Right renal pelvis (tissue), 4 donors: ENCODE data around the gene HOXC11. TPM values are rescaled to one million over a fixed set of nuclear protein-coding genes. Genes with fewer than 3 reads are reported as not detected.

Experiments
- DNase-seq, 4 donors: peaks; one replicate each; pipeline ENCODE4 v3.0.0-alpha.2; 2013; ENCODE audit warnings: low read depth in 4 of 4, low spot score in 3 of 4, missing footprints in 1 of 4
- polyA plus RNA-seq, 4 donors: library from polyadenylated mRNA; unstranded; fragments of 120-200 nt; gene quantifications; one replicate each; pipeline ENCODE4 v1.2.1, GENCODE V29; 2013; ENCODE audit not compliant: insufficient read length in 4 of 4

Gene HOXC11
- 1 to 10 TPM; 1.4 to 4.3 (median 2.1) TPM for polyA plus RNA-seq

DNA sequence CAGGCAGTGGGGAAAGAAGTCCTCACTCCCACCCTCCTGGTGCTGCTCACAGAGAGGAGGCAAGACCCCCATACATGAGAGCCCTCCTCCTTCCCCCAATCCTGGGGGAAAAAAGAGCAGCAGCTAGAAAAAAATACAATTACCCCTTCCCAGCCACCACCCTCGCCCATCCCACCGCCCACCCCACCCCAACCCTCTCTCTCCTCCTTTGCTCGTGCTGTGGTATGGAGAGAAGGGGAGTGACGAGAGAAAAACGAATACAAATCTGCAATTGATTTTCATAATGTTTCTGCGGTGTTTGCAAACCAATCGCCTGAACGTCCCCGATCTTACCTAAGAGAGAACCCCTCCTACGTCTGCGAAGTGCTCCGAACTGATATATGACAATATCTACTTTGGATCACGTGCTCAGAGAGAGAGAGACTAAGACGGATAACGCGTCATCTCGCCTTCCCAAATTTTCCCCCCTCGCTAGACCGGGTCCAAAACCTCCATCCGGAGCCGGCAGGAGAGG is at the start of gene HOXC11:
HOXC11 (plus strand) TSS at position 405 of the 514 bp plus-strand sequence. CDS start 116 bp downstream, outside the sequence.
- DNase-seq = no peak

GRCh38 chr12:53924521-53925405 is 48.2 kb upstream of the HOXC11 start:
- no peak for DNase-seq

DNA sequence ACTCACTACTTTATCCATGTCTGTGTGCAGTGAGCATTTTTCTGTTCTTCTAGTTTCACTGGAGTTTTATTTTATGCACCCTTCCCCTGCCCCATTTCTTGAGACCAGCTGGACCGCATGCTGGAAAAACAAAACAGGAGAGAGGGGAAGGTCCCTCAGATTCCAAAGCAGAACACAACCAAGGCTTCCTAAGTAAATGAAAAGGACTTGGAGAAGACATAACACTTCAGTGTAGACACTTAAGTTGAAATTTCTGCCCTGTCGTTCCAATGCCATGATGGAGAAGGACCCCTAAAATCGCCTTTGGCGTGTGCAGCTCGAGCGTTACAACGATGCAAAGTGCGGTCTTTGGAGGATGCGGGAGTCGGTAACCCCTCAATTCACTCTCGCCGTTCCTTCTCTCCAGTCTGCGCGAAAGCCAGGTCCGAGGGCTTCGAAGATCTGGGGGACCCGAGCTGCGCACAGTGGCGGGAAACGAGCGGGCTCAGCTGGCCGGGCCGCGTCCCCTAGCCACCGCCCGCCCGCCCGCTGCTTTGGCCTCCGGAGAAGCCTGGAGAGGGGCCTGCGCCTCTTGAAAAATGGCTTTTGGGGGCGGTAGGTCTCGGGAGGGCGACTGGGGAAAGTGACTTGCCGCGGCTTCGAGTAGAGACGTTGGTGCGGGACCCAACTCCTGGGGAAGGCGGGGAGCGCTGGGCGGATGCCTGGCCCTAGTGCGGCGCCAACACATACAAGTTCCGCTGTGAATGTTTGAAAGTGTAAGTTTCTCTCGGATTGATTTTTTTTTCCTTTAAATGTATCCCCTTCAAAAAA is 45.5 kb upstream of the HOXC11 start:
- DNase-seq = no peak

- no peak for DNase-seq
Measured at GRCh38 chr12:53928054-53928835, 44.7 kb upstream of the HOXC11 start.

DNA sequence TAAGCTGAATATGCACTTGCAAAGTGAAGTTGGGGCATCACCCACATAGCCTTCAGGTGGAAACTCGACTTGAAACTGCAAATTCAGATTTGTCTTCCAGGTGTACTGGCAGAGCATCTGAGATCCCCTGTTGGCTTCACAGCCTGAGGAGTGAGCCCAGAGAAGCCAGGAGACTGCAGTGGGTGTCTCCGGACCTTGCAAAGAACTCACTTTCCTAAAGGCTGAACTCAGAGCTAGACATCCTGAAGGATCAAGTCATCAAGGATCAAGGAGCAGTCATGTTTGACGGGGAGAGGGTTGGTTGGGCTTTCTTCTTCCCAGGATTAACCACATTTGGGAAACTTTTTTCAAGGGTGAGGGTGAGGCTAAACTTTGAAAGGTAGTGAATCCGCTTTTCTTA is 43.4 kb upstream of the HOXC11 start:
- no peak for DNase-seq

GRCh38 chr12:53930591-53931255 is 42.2 kb upstream of the HOXC11 start:
- DNase-seq = no peak

GRCh38 chr12:53931844-53932581 is 40.9 kb upstream of the HOXC11 start:
- no peak for DNase-seq

DNA sequence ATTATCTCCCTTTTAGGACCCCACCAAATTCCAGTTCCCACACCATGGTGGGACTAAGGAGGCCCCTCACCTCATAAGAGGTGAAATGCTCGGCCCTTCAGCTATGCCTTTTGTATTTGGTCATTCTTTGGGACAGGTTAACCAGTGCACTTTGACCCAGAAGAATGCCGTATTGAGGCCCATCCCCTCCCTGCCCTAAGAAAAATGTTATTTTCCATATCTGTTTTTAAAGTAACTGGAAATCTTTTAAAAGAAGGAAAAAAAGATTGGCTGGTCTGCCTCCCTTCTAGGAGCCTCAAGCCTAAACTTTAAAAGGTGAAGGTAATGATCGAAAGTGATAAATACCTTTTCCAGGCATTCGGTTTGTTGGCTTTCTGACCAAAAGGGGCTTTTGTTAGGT is 40.0 kb upstream of the HOXC11 start:
- no peak for DNase-seq

DNA sequence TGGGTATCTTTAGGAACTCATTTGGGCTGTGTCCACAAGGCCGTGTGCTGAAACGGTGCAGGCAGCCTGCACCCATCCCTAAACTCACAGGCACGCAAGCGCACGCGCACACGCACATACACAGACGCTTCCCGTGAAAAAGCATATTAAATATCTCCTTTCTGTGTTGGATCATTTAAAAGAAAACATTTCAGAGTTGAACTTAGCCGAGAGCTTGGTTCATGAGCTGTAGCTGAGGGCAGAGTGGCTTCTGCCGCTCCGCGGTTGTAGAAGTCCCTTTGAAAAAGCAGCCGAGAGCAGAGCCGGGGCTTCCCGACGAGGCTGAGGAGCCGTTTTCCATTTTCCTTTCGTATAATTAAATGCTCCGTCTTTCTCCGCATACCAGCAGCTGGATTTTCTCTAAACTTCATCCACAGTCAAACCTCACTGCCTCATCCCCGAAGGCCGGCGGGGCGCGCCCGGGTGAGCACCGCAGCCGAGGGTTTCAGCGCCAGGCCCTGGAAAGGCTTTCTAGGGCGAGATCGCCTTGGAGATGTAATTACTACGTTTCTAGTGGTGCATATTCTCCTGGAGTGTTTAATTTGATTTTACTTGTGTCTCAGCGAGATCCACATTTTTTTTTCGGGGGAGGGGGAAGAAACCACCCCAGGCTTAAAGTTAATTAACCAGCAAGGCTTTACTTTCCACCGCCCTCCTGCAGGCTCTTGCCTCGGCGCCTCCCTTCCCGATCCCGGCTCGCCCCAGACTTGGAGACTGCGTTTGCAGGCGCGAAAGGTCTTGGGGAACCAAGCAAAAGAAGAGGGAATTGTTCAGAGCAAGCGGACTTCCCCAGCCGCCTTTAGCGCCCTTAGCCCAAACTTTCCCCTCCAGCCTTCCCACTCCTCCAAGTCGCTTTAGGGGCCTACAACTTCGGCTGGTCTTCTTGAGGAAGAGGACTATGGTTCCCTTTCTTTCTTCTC is 37.3 kb upstream of the HOXC11 start:
- DNase-seq = no peak

DNA sequence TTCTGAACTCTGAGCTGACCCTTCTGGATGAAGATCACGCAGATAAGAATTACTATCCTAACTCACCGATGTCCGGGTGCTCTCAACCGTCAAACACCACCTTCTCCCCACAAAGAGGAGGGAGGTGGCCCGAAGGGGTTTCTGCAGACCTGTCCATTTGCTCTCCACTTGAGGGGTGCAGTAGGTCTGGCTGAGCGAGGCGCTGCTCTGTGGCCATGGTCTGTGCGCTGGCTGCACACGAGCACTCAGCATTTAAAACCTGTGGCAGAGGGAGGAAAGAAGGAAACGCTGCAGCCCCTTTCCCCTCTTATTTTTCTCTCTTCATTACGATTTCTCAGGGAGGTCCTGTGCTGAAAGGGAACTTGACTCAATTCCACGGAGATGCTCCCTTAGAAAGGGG is 35.8 kb upstream of the HOXC11 start:
- DNase-seq = no peak

- no peak for DNase-seq
Measured at GRCh38 chr12:53937596-53938325, 35.2 kb upstream of the HOXC11 start.

DNA sequence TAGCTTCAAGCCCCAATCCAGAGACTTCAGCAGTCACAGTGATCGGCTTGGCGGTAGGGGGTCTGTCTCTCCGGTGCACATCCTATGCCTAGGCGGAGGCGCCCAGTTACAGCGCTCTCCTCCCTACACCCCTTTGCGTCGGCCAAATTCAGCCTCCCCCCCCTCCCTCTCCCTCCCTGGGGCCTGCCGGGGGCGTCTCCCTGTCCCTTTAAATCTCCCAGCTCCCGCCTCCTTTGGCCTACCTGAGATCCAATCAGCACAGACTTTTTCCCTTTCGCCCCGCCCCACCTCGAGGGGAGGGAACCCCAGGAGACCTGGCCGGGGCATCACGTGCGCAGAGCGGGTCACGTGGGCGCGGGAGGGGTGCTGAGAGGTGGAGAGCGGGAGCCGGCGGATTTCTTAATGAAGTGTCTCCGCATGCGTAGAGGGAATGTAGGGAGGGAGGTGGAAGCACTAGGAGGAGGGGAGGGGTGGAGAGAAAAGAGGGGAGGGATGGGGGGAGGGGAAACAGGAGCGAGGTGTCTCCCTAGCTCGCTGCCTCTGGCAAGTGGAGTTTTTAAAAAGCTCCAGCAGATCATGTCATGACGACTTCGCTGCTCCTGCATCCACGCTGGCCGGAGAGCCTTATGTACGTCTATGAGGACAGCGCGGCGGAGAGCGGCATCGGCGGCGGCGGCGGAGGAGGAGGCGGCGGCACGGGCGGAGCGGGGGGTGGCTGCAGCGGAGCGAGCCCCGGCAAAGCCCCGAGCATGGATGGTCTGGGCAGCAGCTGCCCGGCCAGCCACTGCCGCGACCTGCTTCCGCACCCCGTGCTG is 34.4 kb upstream of the HOXC11 start, which contains the start of gene HOXC13:
HOXC13 (plus strand) TSS at position 506 of the 815 bp plus-strand sequence; CDS start at position 582, 76 bp downstream.
- DNase-seq = peak in 3 of 4 donors; percentile 76 to 84 (median 83)

DNA sequence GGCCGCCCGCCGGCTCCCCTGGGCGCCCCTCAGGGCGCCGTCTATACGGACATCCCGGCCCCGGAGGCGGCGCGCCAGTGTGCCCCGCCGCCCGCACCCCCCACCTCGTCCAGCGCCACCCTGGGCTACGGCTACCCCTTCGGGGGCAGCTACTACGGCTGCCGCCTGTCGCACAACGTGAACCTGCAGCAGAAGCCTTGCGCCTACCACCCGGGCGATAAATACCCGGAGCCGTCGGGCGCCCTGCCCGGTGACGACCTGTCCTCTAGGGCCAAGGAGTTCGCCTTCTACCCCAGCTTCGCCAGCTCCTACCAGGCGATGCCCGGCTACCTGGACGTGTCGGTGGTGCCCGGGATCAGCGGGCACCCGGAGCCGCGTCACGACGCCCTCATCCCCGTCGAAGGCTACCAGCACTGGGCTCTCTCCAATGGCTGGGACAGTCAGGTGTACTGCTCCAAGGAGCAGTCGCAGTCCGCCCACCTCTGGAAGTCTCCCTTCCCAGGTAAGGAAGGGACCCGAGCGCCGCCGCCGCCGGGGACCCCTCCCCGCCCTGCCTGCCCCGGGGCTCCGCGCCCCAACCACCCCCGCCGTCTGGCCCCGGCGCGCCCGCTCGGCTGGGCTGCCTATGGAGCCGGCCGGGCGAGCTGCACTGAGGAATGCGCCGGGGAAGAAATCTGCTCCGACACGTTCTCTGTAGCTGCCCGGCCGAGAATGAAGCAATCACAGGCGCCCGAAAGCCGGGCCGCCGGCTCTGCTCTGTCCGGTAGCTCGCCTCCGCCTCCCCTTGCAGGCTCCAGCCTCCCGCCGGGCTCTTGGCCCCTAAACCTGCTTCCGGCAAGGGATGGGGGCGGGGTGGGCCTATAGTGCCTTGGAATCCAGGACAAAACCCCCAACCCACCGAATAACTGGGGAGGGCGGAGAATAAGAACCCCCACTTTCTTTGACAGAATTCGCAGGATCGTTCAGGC is 33.5 kb upstream of the HOXC11 start:
- no peak for DNase-seq

- no peak for DNase-seq
Measured at GRCh38 chr12:53940443-53941014, 32.4 kb upstream of the HOXC11 start.

- no peak for DNase-seq
Measured at GRCh38 chr12:53941187-53941586, 31.7 kb upstream of the HOXC11 start.
